Mononuclear cell (primary cell): ENCODE measurements around the gene UNC5CL. TPM values are rescaled to one million over a fixed set of nuclear protein-coding genes. Genes with fewer than 3 reads are reported as not detected.

Experiments used
- H3K27me3 ChIP-seq: 2 replicates; pipeline ENCODE4 v1.6.0; 2011; ENCODE audit warnings: low read length, control low read depth; ENCODE audit not compliant: insufficient read depth
- H3K4me1 ChIP-seq: 2 replicates; pipeline ENCODE4 v1.5.1; 2011; ENCODE audit warnings: mild to moderate bottlenecking, low read length, control low read depth; ENCODE audit not compliant: insufficient read depth
- H3K4me3 ChIP-seq: 2 replicates; pipeline ENCODE4 v1.5.1; 2011; ENCODE audit warnings: mild to moderate bottlenecking, low read length, moderate library complexity
- H3K9me3 ChIP-seq: 2 replicates; pipeline ENCODE4 v1.5.1; 2011; ENCODE audit warnings: low read depth, mild to moderate bottlenecking, control low read depth, low read length
- total RNA-seq: library from RNA; depleted of rRNA; stranded (reverse); fragments of >200 nt; gene quantifications from one replicate; pipeline ENCODE4 v1.2.3, GENCODE V29; 2012

UNC5CL gene
- 1.2 TPM for total RNA-seq

- Histone ChIP-seq H3K4me1 (no peaks in the 10 kb centered on the region), H3K9me3 (no peaks in the 10 kb centered on the region), H3K27me3 (no peaks in the 10 kb centered on the region), H3K4me3 (no peak within 1 kb of the TSS)
Observed at GRCh38 chr6:41039060-41039998, at the start of gene UNC5CL. UNC5CL (minus strand) TSS chr6:41039221; CDS start chr6:41035074, 4,147 bp downstream.

GRCh38 chr6:41088451-41088850, 49.4 kb upstream of the UNC5CL start:
- Histone ChIP-seq H3K9me3 (no peaks in the 10 kb centered on the region), H3K4me3 (no peak overlapping the region), H3K4me1 (no peaks in the 10 kb centered on the region), H3K27me3 (no peaks in the 10 kb centered on the region)

DNA sequence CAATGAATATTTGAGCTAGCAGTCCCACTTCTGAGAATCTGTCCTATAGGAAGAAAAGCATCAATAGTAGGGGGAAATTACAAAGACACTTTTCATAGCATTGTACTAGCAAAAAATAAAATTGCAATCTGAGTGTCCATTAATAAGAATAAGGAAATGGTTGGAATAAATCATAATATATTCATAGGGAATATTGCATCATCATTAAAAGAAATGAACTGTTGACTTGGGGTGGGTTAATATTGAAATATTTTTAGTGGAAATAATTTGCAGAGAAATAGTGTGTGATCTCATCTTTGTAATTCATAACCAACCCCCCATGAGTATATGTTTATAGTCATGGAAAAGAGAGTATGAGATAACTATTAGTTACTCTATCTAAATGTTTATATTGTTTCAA, 46.2 kb upstream of the UNC5CL start:
- Histone ChIP-seq H3K27me3 (no peaks in the 10 kb centered on the region), H3K4me3 (no peak overlapping the region), H3K4me1 (peaks cover 12% of the 10 kb centered on the region), H3K9me3 (no peaks in the 10 kb centered on the region)

- no peaks in the 10 kb centered on the region for H3K27me3 ChIP-seq
- H3K4me1 ChIP-seq: peaks cover 17% of the 10 kb centered on the region
- H3K4me3 ChIP-seq: no peak overlapping the region
- no peaks in the 10 kb centered on the region for H3K9me3 ChIP-seq
Observed at GRCh38 chr6:41083072-41083471, 44.1 kb upstream of the UNC5CL start.

- H3K4me3 ChIP-seq: no peak overlapping the region
- H3K9me3 ChIP-seq: no peaks in the 10 kb centered on the region
- H3K27me3 ChIP-seq: no peaks in the 10 kb centered on the region
- H3K4me1 ChIP-seq: peaks cover 23% of the 10 kb centered on the region
Observed at GRCh38 chr6:41080621-41081020, 41.6 kb upstream of the UNC5CL start.

DNA sequence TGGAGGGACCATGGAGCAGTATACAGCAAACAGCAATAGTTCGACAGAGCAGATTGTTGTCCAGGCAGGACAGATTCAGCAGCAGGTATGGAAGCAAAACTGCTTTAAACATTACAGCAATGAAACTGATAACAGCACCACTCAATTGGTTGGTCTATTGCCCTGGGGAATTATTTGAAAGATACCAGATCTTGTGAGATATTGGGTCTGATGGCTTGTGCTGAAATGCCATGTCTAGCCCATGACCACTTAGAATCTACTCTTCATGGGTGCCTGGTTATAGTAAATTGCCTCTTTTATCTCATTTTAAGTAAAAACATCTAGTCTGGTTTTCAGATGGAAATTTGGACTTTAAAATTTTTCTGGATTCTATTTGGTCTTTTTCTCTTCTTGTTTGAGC, 40.1 kb upstream of the UNC5CL start:
- Histone ChIP-seq H3K4me3 (no peak overlapping the region), H3K27me3 (no peaks in the 10 kb centered on the region), H3K9me3 (no peaks in the 10 kb centered on the region), H3K4me1 (peaks cover 36% of the 10 kb centered on the region)

GRCh38 chr6:41078101-41078500, 39.1 kb upstream of the UNC5CL start:
- H3K27me3 ChIP-seq: no peaks in the 10 kb centered on the region
- H3K4me3 ChIP-seq: no peak overlapping the region
- no peaks in the 10 kb centered on the region for H3K9me3 ChIP-seq
- H3K4me1 ChIP-seq: peaks cover 38% of the 10 kb centered on the region

DNA sequence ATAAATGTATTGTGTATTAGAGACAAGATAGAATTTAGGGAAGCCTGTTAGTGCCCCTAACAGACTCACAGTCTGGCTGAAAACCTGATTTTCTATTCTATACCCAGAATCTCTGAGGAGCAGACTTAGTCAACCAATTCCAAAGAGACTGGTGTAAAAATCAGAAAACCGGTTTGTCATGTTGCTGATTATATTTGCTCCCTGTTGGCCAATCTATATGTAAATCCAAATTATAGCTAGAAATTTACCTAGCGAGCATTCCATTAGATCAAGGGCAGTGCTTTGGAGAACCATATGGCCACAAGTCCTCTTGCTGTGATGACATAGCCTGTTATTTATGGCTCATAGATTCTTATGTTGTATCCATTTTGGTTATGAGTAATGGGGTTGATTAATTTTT, 38.5 kb upstream of the UNC5CL start:
- Histone ChIP-seq H3K9me3 (no peaks in the 10 kb centered on the region), H3K4me3 (no peak overlapping the region), H3K4me1 (peaks cover 38% of the 10 kb centered on the region), H3K27me3 (no peaks in the 10 kb centered on the region)

DNA sequence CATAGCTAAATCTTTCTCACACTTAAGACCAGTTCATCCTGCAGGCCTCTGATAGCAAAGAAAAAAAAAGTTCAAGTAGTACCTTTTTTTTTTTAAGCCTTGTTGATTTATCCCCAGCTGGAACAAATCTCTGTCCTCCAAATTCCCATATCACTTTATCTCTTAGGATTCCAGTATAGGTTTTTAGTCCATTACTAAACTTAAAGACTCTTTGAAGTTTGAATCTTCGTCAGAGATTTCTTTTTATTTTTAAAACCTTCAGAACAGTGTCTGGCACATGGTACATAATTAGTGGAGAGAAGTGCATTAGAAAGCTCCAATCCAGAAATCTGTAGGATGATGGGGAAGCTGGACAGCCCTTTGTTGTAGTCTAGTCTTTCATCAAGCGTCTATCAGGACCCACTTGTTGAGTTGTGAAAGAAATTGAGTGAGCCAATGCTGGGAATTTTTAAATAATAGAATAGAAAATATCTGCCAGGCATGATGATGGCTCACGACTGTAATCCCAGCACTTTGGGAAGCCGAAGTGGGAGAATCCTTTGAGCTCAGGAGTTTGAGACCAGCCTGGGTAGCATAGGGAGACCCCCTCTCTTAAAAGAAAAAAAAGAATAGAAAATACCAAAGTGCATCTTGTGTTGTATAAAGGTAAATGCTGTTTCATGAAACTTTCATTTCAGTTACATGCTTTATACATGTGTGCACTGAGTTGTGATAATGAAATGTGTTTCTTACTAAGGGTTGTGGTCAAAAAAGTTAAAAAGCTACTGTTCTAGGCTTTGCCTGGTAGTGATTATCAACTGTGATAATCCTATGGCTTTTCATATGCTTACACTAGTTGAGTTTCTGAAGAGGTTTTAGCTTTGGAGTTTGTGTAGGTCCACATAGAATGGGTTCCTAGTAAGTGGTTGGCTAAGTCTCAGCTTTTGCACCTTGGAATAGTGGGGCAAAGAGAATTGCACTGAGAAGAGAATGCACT, 36.9 kb upstream of the UNC5CL start:
- Histone ChIP-seq H3K4me1 (peaks cover 38% of the 10 kb centered on the region), H3K27me3 (no peaks in the 10 kb centered on the region), H3K9me3 (no peaks in the 10 kb centered on the region), H3K4me3 (no peak overlapping the region)

- Histone ChIP-seq H3K27me3 (no peaks in the 10 kb centered on the region), H3K4me1 (peaks cover 32% of the 10 kb centered on the region), H3K9me3 (no peaks in the 10 kb centered on the region), H3K4me3 (no peak overlapping the region)
Observed at GRCh38 chr6:41074692-41075436, 35.8 kb upstream of the UNC5CL start.

GRCh38 chr6:41073968-41074691, 35.1 kb upstream of the UNC5CL start:
- H3K4me3 ChIP-seq: peak overlapping the region; percentile 91
- peaks cover 30% of the 10 kb centered on the region for H3K4me1 ChIP-seq
- H3K9me3 ChIP-seq: no peaks in the 10 kb centered on the region
- H3K27me3 ChIP-seq: no peaks in the 10 kb centered on the region

DNA sequence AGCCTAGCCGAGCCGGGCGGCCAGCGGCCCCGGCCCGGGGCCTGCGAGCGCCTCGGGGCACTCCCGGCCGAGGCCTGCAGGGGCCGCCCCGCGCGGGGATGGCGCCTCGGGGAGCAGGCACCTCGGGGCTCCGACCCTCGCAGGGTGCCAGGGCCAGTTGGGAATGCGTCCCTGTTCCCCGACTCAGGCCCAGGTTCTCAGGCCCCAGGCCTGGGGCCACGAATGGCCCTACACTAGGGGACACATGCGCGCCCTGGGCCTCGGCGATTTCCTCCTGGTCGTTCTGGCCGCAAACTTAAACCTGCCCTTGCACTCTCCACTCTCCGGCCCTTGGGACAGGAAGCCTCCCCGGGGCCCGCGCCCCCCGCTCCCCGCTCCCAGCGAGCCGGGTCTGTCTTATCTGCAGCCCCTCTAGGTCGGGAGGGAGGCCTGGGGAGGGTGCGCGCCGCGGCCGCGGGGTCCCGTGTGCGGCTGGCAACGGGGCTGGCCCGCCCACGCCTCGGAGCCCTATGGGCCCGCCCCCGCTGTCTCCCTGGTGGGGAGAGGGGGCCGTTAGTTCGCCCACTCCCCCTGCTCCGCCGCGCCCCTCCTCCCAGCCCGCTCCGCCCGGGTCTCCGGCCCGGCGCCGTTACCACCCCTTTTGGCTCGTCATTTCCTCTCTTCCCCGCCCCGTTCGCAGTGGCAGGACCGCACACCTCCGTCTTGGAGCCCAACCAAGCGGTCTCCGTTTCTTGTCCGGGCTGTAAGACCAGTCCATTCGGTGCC, 34.4 kb upstream of the UNC5CL start:
- no peaks in the 10 kb centered on the region for H3K27me3 ChIP-seq
- H3K9me3 ChIP-seq: no peaks in the 10 kb centered on the region
- H3K4me3 ChIP-seq: peak overlapping the region; percentile 91
- H3K4me1 ChIP-seq: peaks cover 30% of the 10 kb centered on the region

- Histone ChIP-seq H3K9me3 (no peaks in the 10 kb centered on the region), H3K4me1 (peaks cover 30% of the 10 kb centered on the region)
Observed at GRCh38 chr6:41072836-41073202, 33.8 kb upstream of the UNC5CL start, which contains the start of gene NFYA. NFYA (plus strand) TSS chr6:41072974; CDS start chr6:41079090, 6,116 bp downstream.

More at GRCh38 chr6:41072836-41073202, 33.8 kb upstream of the UNC5CL start, which contains the start of gene NFYA:
- no peaks in the 10 kb centered on the region for H3K27me3 ChIP-seq
- H3K4me3 ChIP-seq: peak within 1 kb of the TSS; percentile 91
